Lung (tissue), 12 donors: Measurements from ENCODE around the gene FHL1. TPM values are rescaled to one million over a fixed set of nuclear protein-coding genes. Genes with fewer than 3 reads are reported as not detected.
A peak's percentile ranks its signal among the peaks of the same experiment; 100 is the strongest.

ENCODE experiments used
- ATAC-seq: fragments of 200-7000 bp; cut with Tn5 transposase; one replicate; pipeline ENCODE4 v1.9.1; 2020; ENCODE audit warnings: moderate number of reproducible peaks; ENCODE audit not compliant: insufficient read depth, low FRiP score
- DNase-seq, 3 donors: peaks; one replicate each; pipeline ENCODE4 v3.0.0-alpha.2; 2013 to 2017
- H3K27ac ChIP-seq, 2 donors: one replicate each; pipeline ENCODE4 v1.5.1; 2013; ENCODE audit warnings: mild to moderate bottlenecking in 2 of 2, moderate library complexity in 2 of 2, control low read depth in 1 of 2, inconsistent platforms in 1 of 2, low read depth in 1 of 2, low read length in 1 of 2
- H3K27me3 ChIP-seq, 3 donors: one replicate each; pipeline ENCODE4 v1.5.1; 2013; ENCODE audit warnings: low read length in 2 of 3; ENCODE audit not compliant: control insufficient read depth in 3 of 3, insufficient read depth in 3 of 3
- H3K36me3 ChIP-seq, 4 donors: one replicate each; pipeline ENCODE4 v1.5.1; 2013; ENCODE audit warnings: low read length in 4 of 4, mild to moderate bottlenecking in 1 of 4, moderate library complexity in 1 of 4; ENCODE audit not compliant: control insufficient read depth in 4 of 4, insufficient read depth in 4 of 4
- H3K4me1 ChIP-seq, 5 donors: one replicate each; pipeline ENCODE4 v1.5.1; 2013; ENCODE audit warnings: low read length in 5 of 5, mild to moderate bottlenecking in 2 of 5, moderate library complexity in 1 of 5; ENCODE audit not compliant: control insufficient read depth in 5 of 5, insufficient read depth in 5 of 5
- H3K4me3 ChIP-seq: one replicate; pipeline ENCODE4 v1.5.1; 2013; ENCODE audit warnings: mild to moderate bottlenecking, control low read depth, moderate library complexity
- H3K9ac ChIP-seq, 2 donors: one replicate each; pipeline ENCODE4 v1.5.1; 2013; ENCODE audit warnings: low read length in 2 of 2, control low read depth in 1 of 2; ENCODE audit not compliant: insufficient read depth in 1 of 2
- H3K9me3 ChIP-seq, 4 donors: one replicate each; pipeline ENCODE4 v1.5.1; 2013; ENCODE audit warnings: low read length in 3 of 4, mild to moderate bottlenecking in 1 of 4, moderate library complexity in 1 of 4; ENCODE audit not compliant: control insufficient read depth in 4 of 4, insufficient read depth in 3 of 4
- WGBS, 2 donors: extraction: QIAGEN DNeasy Blood & Tissue Kit; methylation state at CpG; one replicate each; pipeline ENCODE4 v1.1.7; 2013; 5-methylcytosine and 5-hydroxymethylcytosine counted together
- polyA plus RNA-seq, 2 donors: library from polyadenylated mRNA; stranded (reverse); fragments of 200-250 nt; gene quantifications; one replicate each; pipeline ENCODE4 v1.2.1, GENCODE V29; 2013
- total RNA-seq, 2 donors: library from RNA; depleted of rRNA in 1 of 2; stranded (reverse); fragments of >200 nt in 1 of 2; gene quantifications; one replicate each; pipeline ENCODE4 v1.2.1, GENCODE V29; 2014 to 2021
- TF ChIP-seq, protein P1 (sequence below): IDR thresholded peaks from 2 replicates; pipeline ENCODE4 v1.5.1; 2012; ENCODE audit warnings: mild to moderate bottlenecking; ENCODE audit errors: control extremely low read depth, extremely low read depth
- donor health status: control.
- donor health status: control.
- donor health status: Bipolar disorder and iron deficiency.
- donor health status: healthy.
- donor health status: DM: yes; HTN: yes; CAD: no.

The FHL1 gene
- total and polyA plus RNA-seq, 4 donors: 49.6 to 313 (median 150) TPM

DNA sequence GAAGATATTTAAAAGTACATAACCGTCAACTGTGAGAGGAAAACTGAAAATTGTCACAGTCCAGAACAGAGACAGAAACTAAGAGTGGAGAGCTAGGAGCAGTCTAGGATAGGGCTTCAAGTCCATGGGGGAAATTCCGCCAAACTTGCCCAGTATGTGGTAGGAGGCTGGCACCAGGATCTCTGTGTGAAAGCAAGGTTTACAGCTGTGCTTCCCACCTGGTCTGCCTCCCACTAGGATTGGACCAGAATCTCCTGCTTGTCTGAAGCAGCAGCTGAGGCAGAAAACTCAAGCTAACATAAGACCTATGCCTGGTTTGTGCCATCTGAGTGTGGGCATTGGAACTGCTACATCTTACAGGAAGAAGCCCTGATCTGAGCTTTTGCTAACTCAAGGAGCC lies 18.6 kb upstream of the FHL1 start:
- WGBS, 2 donors: 93 to 94% methylated on average over 2 of the region's 2 CpGs
- Histone ChIP-seq H3K27me3 (peaks cover 0 to 5% (median 0%) of the 10 kb centered on the region in 3 donors), H3K36me3 (no peaks in the 10 kb centered on the region), H3K9me3 (peaks cover 0 to 4% (median 0%) of the 10 kb centered on the region in 4 donors), H3K4me3 (no peak overlapping the region), H3K4me1 (no peaks in the 10 kb centered on the region), H3K9ac (no peak overlapping the region), H3K27ac (no peak overlapping the region)
- TF ChIP-seq, protein P1, sequence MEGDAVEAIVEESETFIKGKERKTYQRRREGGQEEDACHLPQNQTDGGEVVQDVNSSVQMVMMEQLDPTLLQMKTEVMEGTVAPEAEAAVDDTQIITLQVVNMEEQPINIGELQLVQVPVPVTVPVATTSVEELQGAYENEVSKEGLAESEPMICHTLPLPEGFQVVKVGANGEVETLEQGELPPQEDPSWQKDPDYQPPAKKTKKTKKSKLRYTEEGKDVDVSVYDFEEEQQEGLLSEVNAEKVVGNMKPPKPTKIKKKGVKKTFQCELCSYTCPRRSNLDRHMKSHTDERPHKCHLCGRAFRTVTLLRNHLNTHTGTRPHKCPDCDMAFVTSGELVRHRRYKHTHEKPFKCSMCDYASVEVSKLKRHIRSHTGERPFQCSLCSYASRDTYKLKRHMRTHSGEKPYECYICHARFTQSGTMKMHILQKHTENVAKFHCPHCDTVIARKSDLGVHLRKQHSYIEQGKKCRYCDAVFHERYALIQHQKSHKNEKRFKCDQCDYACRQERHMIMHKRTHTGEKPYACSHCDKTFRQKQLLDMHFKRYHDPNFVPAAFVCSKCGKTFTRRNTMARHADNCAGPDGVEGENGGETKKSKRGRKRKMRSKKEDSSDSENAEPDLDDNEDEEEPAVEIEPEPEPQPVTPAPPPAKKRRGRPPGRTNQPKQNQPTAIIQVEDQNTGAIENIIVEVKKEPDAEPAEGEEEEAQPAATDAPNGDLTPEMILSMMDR: no peak
- ATAC-seq: no peak
- DNase-seq: no peak

DNA sequence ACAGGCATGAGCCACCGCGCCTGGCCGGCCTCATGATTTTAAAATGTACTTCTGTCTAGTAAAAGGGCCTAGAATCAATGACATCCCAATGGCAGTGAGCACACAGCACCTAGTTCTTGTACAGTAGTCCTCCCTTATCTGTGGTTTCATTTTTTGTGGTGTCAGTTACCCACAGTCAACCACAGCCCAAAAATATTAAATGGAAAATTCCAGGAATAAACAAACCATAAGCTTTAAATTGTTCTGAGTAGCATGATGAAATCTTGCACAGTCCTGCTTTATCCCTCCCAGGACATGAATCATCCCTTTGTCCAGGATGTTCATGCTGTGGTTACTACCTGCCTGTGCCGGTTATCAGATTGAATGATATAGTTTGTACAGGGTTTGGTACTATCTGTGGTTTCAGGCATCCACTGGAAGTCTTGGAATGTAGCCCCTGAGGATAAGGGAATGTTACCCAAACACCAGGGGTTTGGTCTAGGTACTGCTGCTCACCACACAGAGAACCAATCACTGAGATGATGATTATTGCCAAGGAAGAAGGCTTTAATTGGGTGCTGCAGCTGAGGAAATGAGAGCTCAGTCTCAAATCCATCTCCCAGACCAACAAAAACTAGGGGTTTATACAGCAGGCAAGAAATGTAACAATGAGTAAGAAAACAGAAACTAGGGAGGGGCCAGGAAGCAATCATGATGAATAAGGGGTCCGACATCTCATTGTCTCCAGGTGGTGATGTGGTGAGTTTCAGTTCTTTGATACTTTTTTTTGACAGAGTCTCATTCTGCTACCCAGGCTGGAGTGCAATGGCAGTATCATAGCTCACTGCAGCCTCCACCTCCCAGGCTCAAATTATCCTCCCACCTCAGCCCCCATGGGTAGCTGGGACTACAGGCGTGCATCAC lies 16.2 kb upstream of the FHL1 start:
- TF ChIP-seq, protein P1: no peak
- no peak for ATAC-seq
- Histone ChIP-seq H3K9ac (no peak overlapping the region), H3K36me3 (no peaks in the 10 kb centered on the region), H3K27ac (peak overlapping the region in 1 of 2 donors; percentile 50), H3K27me3 (peaks cover 0 to 1% (median 0%) of the 10 kb centered on the region in 3 donors), H3K4me3 (no peak overlapping the region), H3K4me1 (no peaks in the 10 kb centered on the region), H3K9me3 (peaks cover 0 to 8% (median 0%) of the 10 kb centered on the region in 4 donors)
- DNase-seq: no peak
- WGBS, 2 donors: 69 to 85% methylated on average over 6 of the region's 6 CpGs

DNA sequence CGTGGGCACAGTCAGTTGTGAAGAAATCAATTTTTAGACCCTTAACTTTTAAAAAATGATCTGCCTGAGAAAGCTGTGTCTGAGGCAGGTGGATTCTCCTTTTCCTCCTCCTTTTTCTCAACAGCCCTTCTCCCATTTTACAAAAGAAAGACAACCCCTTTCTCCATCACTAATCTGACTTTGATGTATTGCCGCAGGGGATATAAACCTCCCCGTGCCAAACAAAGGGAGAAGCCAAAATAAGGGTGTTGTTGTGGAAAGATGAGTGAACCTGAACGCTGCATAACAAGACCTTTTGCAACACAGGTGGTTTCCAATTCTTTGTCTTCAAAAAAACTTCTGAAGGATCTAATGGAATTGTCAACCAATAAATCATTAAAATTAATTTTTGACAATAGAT lies 8.4 kb upstream of the FHL1 start:
- 65 to 83% methylated on average over 4 of the region's 4 CpGs for WGBS, 2 donors

More for the DNA sequence above, 8.4 kb upstream of the FHL1 start:
- H3K9ac ChIP-seq: no peak overlapping the region
- H3K36me3 ChIP-seq: no peaks in the 10 kb centered on the region
- TF ChIP-seq, protein P1: no peak
- no peaks in the 10 kb centered on the region for H3K27me3 ChIP-seq
- no peak for DNase-seq
- no peak for ATAC-seq
- H3K4me3 ChIP-seq: no peak overlapping the region
- H3K27ac ChIP-seq: no peak overlapping the region
- peaks cover 0 to 4% (median 0%) of the 10 kb centered on the region in 4 donors for H3K9me3 ChIP-seq
- peaks cover 0 to 2% (median 0%) of the 10 kb centered on the region in 5 donors for H3K4me1 ChIP-seq
